ENCODE data around the gene SLFN12L. TPM values are rescaled to one million over a fixed set of nuclear protein-coding genes. Genes with fewer than 3 reads are reported as not detected.

Gene SLFN12L
- total RNA-seq, 1 experiment from 2014 or later, result not detected

DNA sequence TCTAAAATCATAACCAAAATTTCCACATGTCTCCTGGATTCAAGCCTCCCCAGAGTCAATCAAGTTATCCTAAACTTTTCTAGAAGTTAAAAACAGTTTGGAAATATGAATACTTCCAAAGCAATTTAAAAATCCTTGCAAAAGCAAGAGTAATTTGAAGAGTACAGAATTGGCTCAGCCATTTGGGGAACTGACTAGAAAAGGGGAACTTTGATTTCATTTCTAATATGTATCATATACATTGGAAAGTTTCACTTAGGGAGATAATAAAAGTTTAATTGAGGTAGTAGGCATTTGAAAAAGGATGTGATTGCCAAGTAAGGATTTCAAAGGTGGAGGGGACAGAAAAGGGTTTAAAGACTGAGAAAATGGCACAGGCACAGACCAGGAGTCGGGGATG, 9.0 kb upstream of the SLFN12L start:
- Histone ChIP-seq H2BK120ac (ENCODE audit: low read depth, low read length, poor library complexity, severe bottlenecking) (no peak overlapping the region), H3K9me3 (ENCODE audit: control insufficient read depth, low read depth, low read length) (no peaks in the 10 kb centered on the region), H3K14ac (ENCODE audit: insufficient read depth, low read length) (no peak overlapping the region), H3T11ph (ENCODE audit: low read length) (no peak overlapping the region), H3K79me1 (ENCODE audit: insufficient read depth, low read depth, low read length, poor library complexity, severe bottlenecking) (no peaks in the 10 kb centered on the region), H3K4me1 (ENCODE audit: insufficient read depth, low read length) (no peaks in the 10 kb centered on the region), H3K18ac (ENCODE audit: insufficient read length, low read depth, low read length) (no peak overlapping the region), H2BK5ac (ENCODE audit: insufficient read length, low read length) (no peak overlapping the region), H4K8ac (replicated peaks; ENCODE audit: insufficient read length, low read depth, low read length) (no peak overlapping the region), H3K4me2 (ENCODE audit: insufficient read depth, insufficient read length, low read length) (no peak overlapping the region), H4K20me1 (ENCODE audit: control insufficient read depth, insufficient read depth, insufficient read length) (no peaks in the 10 kb centered on the region), H3K23ac (ENCODE audit: insufficient read length, low read depth, low read length) (no peak overlapping the region), H3K27ac (ENCODE audit: insufficient read length, low read depth, low read length) (no peak overlapping the region), H2AFZ (ENCODE audit: low read length) (no peak overlapping the region), H3K23me2 (ENCODE audit: insufficient read length, low read depth, low read length, poor library complexity, severe bottlenecking) (no peaks in the 10 kb centered on the region), H4K5ac (ENCODE audit: insufficient read length, low read depth, low read length) (no peak overlapping the region), H3K4ac (ENCODE audit: low read depth, low read length) (no peak overlapping the region), H3K27me3 (ENCODE audit: insufficient read depth, low read length) (no peaks in the 10 kb centered on the region), H4K91ac (ENCODE audit: insufficient read length, low read depth, low read length) (no peak overlapping the region), H2BK15ac (ENCODE audit: low read depth, low read length) (no peak overlapping the region), H3K79me2 (ENCODE audit: insufficient read depth, low read length) (no peaks in the 10 kb centered on the region), H2BK12ac (ENCODE audit: insufficient read length, low read depth, low read length) (no peak overlapping the region), H3K56ac (ENCODE audit: insufficient read length, low read depth, low read length) (no peak overlapping the region), H2BK20ac (ENCODE audit: low read depth, low read length, poor library complexity, severe bottlenecking) (no peak overlapping the region), H2AK5ac (ENCODE audit: insufficient read length, low read length) (no peak overlapping the region), H3K9ac (ENCODE audit: extremely low read depth, insufficient read length, low read length) (no peak overlapping the region)
- TF ChIP-seq, protein P1, sequence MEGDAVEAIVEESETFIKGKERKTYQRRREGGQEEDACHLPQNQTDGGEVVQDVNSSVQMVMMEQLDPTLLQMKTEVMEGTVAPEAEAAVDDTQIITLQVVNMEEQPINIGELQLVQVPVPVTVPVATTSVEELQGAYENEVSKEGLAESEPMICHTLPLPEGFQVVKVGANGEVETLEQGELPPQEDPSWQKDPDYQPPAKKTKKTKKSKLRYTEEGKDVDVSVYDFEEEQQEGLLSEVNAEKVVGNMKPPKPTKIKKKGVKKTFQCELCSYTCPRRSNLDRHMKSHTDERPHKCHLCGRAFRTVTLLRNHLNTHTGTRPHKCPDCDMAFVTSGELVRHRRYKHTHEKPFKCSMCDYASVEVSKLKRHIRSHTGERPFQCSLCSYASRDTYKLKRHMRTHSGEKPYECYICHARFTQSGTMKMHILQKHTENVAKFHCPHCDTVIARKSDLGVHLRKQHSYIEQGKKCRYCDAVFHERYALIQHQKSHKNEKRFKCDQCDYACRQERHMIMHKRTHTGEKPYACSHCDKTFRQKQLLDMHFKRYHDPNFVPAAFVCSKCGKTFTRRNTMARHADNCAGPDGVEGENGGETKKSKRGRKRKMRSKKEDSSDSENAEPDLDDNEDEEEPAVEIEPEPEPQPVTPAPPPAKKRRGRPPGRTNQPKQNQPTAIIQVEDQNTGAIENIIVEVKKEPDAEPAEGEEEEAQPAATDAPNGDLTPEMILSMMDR (conservative IDR thresholded peaks at IDR 0.05), result no peak
- Mint-ChIP-seq H3K36me3 (ENCODE audit: insufficient read depth in 1 of 3, low read depth in 3 of 3) (no peaks in the 10 kb centered on the region), H3K9me3 (no peaks in the 10 kb centered on the region), H3K4me1 (peaks cover 2 to 4% of the 10 kb centered on the region in 2 experiments; a peak in 2 of 4 replicates), H3K27me3 (ENCODE audit: low read depth) (peaks cover 29% of the 10 kb centered on the region), H3K4me3 (no peak overlapping the region), H3K27ac (no peak overlapping the region)
- no peak for DNase-seq
- no CpG with 5 or more reads among the region's 1 CpG for WGBS (ENCODE audit: extremely low coverage, insufficient read length, low lambda C conversion rate)
